HL-60 (cell line): Measurements from ENCODE around the gene AIFM2.
A peak's percentile ranks its signal among the peaks of the same experiment; 100 is the strongest.

Experiments used
- DNase-seq, 2 experiments: peaks; one replicate each; pipeline ENCODE4 v3.0.0-alpha.2; 2010 to 2020; ENCODE audit warnings: low read depth in 1 of 2, low spot score in 1 of 2
- H3K27ac ChIP-seq: fragments of 250-450 bp; sonication (Bioruptor Pico); replicated peaks from 2 replicates; pipeline ENCODE4 v1.5.1; 2020; ENCODE audit warnings: mild to moderate bottlenecking, moderate library complexity
- H3K27me3 ChIP-seq: fragments of 250-450 bp; sonication (Bioruptor Pico); 2 replicates; pipeline ENCODE4 v1.5.1; 2021; ENCODE audit warnings: mild to moderate bottlenecking, moderate library complexity; ENCODE audit not compliant: insufficient read depth, poor library complexity, severe bottlenecking
- H3K4me3 ChIP-seq: replicated peaks from 2 replicates; pipeline ENCODE4 v1.5.1; 2011; ENCODE audit warnings: mild to moderate bottlenecking, control low read depth, low read length; ENCODE audit not compliant: insufficient read depth
- GABPA ChIP-seq: IDR thresholded peaks from 2 replicates; pipeline ENCODE4 v1.6.1; 2012; ENCODE audit warnings: low read depth
- POLR2AphosphoS5 ChIP-seq: IDR thresholded peaks from 2 replicates; pipeline ENCODE4 v1.6.1; 2012; ENCODE audit warnings: low read depth
- SPI1 ChIP-seq: IDR thresholded peaks from 2 replicates; pipeline ENCODE4 v1.6.1; 2012; ENCODE audit warnings: low read depth, mild to moderate bottlenecking, borderline replicate concordance
- TF ChIP-seq, protein P1 (sequence below): IDR thresholded peaks from 2 replicates; pipeline ENCODE4 v1.6.1; 2012; ENCODE audit warnings: low read depth; ENCODE audit not compliant: insufficient replicate concordance
- TF ChIP-seq, protein P2 (sequence below): IDR thresholded peaks from one replicate; pipeline ENCODE4 v1.5.1; 2011; ENCODE audit warnings: low read length, control low read depth, inconsistent platforms; ENCODE audit not compliant: insufficient read depth

AIFM2 gene

GRCh38 chr10:70130878-70131559 is 1.6 kb downstream of the AIFM2 start:
- DNase-seq = no peak
- Histone ChIP-seq H3K27me3 (peaks cover 4% of the 10 kb centered on the region), H3K27ac (no peak overlapping the region), H3K4me3 (no peak overlapping the region)
- TF ChIP-seq, protein P1, sequence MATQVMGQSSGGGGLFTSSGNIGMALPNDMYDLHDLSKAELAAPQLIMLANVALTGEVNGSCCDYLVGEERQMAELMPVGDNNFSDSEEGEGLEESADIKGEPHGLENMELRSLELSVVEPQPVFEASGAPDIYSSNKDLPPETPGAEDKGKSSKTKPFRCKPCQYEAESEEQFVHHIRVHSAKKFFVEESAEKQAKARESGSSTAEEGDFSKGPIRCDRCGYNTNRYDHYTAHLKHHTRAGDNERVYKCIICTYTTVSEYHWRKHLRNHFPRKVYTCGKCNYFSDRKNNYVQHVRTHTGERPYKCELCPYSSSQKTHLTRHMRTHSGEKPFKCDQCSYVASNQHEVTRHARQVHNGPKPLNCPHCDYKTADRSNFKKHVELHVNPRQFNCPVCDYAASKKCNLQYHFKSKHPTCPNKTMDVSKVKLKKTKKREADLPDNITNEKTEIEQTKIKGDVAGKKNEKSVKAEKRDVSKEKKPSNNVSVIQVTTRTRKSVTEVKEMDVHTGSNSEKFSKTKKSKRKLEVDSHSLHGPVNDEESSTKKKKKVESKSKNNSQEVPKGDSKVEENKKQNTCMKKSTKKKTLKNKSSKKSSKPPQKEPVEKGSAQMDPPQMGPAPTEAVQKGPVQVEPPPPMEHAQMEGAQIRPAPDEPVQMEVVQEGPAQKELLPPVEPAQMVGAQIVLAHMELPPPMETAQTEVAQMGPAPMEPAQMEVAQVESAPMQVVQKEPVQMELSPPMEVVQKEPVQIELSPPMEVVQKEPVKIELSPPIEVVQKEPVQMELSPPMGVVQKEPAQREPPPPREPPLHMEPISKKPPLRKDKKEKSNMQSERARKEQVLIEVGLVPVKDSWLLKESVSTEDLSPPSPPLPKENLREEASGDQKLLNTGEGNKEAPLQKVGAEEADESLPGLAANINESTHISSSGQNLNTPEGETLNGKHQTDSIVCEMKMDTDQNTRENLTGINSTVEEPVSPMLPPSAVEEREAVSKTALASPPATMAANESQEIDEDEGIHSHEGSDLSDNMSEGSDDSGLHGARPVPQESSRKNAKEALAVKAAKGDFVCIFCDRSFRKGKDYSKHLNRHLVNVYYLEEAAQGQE = no peak
- TF ChIP-seq, protein P2, sequence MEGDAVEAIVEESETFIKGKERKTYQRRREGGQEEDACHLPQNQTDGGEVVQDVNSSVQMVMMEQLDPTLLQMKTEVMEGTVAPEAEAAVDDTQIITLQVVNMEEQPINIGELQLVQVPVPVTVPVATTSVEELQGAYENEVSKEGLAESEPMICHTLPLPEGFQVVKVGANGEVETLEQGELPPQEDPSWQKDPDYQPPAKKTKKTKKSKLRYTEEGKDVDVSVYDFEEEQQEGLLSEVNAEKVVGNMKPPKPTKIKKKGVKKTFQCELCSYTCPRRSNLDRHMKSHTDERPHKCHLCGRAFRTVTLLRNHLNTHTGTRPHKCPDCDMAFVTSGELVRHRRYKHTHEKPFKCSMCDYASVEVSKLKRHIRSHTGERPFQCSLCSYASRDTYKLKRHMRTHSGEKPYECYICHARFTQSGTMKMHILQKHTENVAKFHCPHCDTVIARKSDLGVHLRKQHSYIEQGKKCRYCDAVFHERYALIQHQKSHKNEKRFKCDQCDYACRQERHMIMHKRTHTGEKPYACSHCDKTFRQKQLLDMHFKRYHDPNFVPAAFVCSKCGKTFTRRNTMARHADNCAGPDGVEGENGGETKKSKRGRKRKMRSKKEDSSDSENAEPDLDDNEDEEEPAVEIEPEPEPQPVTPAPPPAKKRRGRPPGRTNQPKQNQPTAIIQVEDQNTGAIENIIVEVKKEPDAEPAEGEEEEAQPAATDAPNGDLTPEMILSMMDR = no peak
- no peak for TF ChIP-seq SPI1
- no peak for TF ChIP-seq GABPA
- TF ChIP-seq POLR2AphosphoS5 = no peak

DNA sequence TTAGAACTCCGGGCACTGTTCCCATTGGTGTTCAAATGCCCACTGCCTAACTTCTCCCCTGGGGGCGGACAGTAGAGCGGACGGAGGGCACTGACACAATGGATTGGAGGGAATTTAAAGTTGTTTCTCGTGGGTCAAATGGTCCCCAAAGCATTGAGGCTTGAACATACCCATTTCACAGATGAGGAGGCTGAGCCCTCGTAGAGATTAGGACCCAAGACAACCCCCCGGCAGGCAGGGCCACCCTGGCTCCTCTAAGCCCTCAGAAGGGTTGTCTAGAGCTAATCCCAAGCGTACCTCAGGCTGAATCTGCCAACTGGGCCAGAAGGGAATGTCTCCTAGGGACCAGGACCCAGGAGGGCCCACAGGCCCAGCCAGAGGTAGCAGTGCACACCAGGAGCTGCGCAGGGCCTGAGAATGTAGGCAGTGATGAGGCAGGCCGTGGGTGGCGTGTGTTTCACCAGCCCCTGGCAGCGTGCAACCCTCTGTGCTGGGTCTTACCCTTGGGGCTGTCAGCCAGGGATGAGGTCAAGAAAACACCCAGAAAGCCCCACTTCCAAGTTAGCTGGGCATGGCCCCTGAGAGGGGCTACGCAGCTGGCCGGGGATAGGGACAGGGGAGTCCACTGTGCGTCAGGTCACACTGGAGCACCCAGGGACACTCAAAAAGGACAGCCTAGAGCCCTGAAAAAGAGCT is 5.8 kb downstream of the AIFM2 start:
- H3K27ac ChIP-seq = no peak overlapping the region
- TF ChIP-seq SPI1 (no peak), POLR2AphosphoS5 (no peak)
- TF ChIP-seq, protein P1 = no peak
- H3K4me3 ChIP-seq = no peak overlapping the region
- no peaks in the 10 kb centered on the region for H3K27me3 ChIP-seq
- DNase-seq = no peak

DNA sequence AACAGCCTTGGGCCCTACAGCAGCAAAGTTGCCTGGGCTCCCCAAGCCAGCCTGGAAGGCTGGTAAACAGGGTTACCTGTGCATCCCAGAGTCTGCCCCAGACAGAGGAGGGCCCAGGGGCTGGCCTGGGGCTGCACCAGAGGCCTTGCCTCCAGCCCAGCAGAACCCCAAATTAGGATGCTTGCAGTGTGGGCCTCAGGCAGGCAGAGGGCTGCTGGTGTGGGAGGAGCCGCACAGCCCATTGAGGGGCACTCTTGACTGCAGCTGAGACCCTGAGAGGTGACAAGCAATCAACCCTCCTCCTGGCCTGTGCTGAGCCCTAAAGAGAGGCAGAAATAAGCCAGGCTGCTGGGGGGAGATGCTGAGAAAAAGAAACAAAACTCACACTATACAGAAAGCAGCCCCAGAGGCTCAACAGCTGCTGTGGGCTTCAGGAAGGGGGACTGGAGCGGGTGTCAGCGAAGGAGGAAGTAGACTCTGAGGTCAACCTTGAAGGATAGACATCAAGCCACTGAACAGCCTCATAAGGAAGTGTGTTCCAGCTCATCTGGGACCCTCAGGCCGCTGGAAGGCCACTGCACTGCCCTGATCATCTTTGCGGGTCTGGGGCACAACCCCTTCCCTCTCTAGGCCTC is 6.6 kb downstream of the AIFM2 start:
- Histone ChIP-seq H3K27ac (no peak overlapping the region), H3K4me3 (no peak overlapping the region), H3K27me3 (no peaks in the 10 kb centered on the region)
- TF ChIP-seq, protein P2 = no peak
- peak; percentile 69 for TF ChIP-seq SPI1
- TF ChIP-seq GABPA = no peak
- peak in 1 of 2 experiments; percentile 60 for DNase-seq

GRCh38 chr10:70124918-70125317 is 7.7 kb downstream of the AIFM2 start:
- TF ChIP-seq, protein P2 = no peak
- no peak for TF ChIP-seq GABPA
- TF ChIP-seq, protein P1 = no peak
- no peak for TF ChIP-seq SPI1
- TF ChIP-seq POLR2AphosphoS5 = no peak
- DNase-seq = no peak
- Histone ChIP-seq H3K4me3 (no peak overlapping the region), H3K27me3 (no peaks in the 10 kb centered on the region), H3K27ac (no peak overlapping the region)
